Testis (tissue), 2 donors: Measurements from ENCODE around the gene NPAT.

Experiments
- POLR2A ChIP-seq: fragments of 450-650 bp; IDR thresholded peaks from one replicate; pipeline ENCODE4 v1.6.1; 2017; ENCODE audit warnings: antibody characterized with exemption, mild to moderate bottlenecking, moderate library complexity
- TF ChIP-seq, protein P1 (sequence below), 3 experiments: fragments of 450-650 bp in 2 of 3; fragments of 200-600 bp in 1 of 3; sonication (generic) in 1 of 3; IDR thresholded peaks; one replicate each; pipeline ENCODE4 v1.5.1; 2016 to 2019; ENCODE audit warnings: antibody characterized with exemption in 3 of 3, mild to moderate bottlenecking in 2 of 3, moderate library complexity in 1 of 3

GRCh38 chr11:108207683-108208060 is 14.8 kb downstream of the NPAT start:
- TF ChIP-seq, protein P1, sequence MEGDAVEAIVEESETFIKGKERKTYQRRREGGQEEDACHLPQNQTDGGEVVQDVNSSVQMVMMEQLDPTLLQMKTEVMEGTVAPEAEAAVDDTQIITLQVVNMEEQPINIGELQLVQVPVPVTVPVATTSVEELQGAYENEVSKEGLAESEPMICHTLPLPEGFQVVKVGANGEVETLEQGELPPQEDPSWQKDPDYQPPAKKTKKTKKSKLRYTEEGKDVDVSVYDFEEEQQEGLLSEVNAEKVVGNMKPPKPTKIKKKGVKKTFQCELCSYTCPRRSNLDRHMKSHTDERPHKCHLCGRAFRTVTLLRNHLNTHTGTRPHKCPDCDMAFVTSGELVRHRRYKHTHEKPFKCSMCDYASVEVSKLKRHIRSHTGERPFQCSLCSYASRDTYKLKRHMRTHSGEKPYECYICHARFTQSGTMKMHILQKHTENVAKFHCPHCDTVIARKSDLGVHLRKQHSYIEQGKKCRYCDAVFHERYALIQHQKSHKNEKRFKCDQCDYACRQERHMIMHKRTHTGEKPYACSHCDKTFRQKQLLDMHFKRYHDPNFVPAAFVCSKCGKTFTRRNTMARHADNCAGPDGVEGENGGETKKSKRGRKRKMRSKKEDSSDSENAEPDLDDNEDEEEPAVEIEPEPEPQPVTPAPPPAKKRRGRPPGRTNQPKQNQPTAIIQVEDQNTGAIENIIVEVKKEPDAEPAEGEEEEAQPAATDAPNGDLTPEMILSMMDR (IDR thresholded peaks at IDR 0.05), result no peak
- TF ChIP-seq POLR2A, result no peak
